Measurements from ENCODE around the gene IFITM5.
"Not testable (repeated sequence)": the region's sequence is repeated elsewhere in the genome, so short reads cannot be mapped to it uniquely, and the experiment has no call there.

Gene IFITM5

GRCh38 chr11:299081-299891, at the start of gene IFITM5:
Gene IFITM5 (minus strand): TSS chr11:299526. CDS start chr11:299490, 36 bp downstream.
- no peak for FAIRE-seq

GRCh38 chr11:346529-346928, 47.2 kb upstream of the IFITM5 start:
- no peak for FAIRE-seq

GRCh38 chr11:344836-345578, 45.7 kb upstream of the IFITM5 start:
- FAIRE-seq = no peak

GRCh38 chr11:342328-342727, 43.0 kb upstream of the IFITM5 start:
- FAIRE-seq = no peak

- FAIRE-seq = no peak
Observed at GRCh38 chr11:340539-341512, 41.5 kb upstream of the IFITM5 start.

GRCh38 chr11:339963-340362, 40.6 kb upstream of the IFITM5 start:
- FAIRE-seq = no peak

GRCh38 chr11:337711-338110, 38.4 kb upstream of the IFITM5 start:
- FAIRE-seq = no peak

- no peak for FAIRE-seq
Observed at GRCh38 chr11:336659-337198, 37.4 kb upstream of the IFITM5 start.

- FAIRE-seq = no peak
Observed at GRCh38 chr11:335779-336658, 36.7 kb upstream of the IFITM5 start.

GRCh38 chr11:334264-334994, 35.1 kb upstream of the IFITM5 start:
- FAIRE-seq = no peak

GRCh38 chr11:333616-334263, 34.4 kb upstream of the IFITM5 start:
- FAIRE-seq = not testable (repeated sequence)

GRCh38 chr11:332651-333480, 33.5 kb upstream of the IFITM5 start:
- FAIRE-seq = no peak

GRCh38 chr11:331358-332060, 32.2 kb upstream of the IFITM5 start:
- FAIRE-seq = no peak

- no peak for FAIRE-seq
Observed at GRCh38 chr11:330694-331357, 31.5 kb upstream of the IFITM5 start.

- no peak for FAIRE-seq
Observed at GRCh38 chr11:330307-330693, 31.0 kb upstream of the IFITM5 start.

- FAIRE-seq = no peak
Observed at GRCh38 chr11:329886-330253, 30.5 kb upstream of the IFITM5 start.

GRCh38 chr11:328516-329100, 29.3 kb upstream of the IFITM5 start:
- FAIRE-seq = not testable (repeated sequence)

- FAIRE-seq = no peak
Observed at GRCh38 chr11:328012-328411, 28.7 kb upstream of the IFITM5 start.
